Astrocyte (in vitro differentiated cells and primary cell): ENCODE data around the gene ZMYND8.

Experiments used
- EZH2 ChIP-seq: IDR thresholded peaks from 2 replicates; pipeline ENCODE4 v1.6.1; 2012; ENCODE audit warnings: mild to moderate bottlenecking, low read length, inconsistent platforms; ENCODE audit not compliant: insufficient read depth
- TF ChIP-seq, protein P1 (sequence below): IDR thresholded peaks from 2 replicates; pipeline ENCODE4 v1.5.1; 2011; ENCODE audit warnings: low read depth, mild to moderate bottlenecking, inconsistent platforms, low read length, moderate library complexity; ENCODE audit not compliant: insufficient read depth

DNA sequence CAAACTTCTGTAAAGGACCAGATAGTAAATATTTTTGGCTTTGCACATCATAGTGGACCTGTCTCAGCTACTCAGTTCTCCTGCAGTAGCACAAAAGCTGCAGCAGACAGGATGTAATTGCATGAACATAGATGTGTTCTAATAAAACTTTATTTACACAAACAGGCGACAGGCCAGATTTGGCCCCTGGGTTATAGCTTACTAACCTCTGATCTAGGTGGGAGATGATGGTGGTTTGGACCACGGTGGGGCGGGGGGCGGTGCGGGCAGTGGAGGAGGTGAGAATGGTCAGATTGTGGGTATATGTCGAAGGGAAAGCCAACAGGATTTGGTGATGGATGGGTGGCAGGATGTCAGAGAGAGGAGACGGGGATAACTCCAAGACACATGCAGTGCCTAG, 196.3 kb downstream of the ZMYND8 start:
- TF ChIP-seq, protein P1, sequence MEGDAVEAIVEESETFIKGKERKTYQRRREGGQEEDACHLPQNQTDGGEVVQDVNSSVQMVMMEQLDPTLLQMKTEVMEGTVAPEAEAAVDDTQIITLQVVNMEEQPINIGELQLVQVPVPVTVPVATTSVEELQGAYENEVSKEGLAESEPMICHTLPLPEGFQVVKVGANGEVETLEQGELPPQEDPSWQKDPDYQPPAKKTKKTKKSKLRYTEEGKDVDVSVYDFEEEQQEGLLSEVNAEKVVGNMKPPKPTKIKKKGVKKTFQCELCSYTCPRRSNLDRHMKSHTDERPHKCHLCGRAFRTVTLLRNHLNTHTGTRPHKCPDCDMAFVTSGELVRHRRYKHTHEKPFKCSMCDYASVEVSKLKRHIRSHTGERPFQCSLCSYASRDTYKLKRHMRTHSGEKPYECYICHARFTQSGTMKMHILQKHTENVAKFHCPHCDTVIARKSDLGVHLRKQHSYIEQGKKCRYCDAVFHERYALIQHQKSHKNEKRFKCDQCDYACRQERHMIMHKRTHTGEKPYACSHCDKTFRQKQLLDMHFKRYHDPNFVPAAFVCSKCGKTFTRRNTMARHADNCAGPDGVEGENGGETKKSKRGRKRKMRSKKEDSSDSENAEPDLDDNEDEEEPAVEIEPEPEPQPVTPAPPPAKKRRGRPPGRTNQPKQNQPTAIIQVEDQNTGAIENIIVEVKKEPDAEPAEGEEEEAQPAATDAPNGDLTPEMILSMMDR: no peak
- TF ChIP-seq EZH2: no peak
